Adipose tissue (tissue), 3 donors: Measurements from ENCODE around the gene RFX3. TPM values are rescaled to one million over a fixed set of nuclear protein-coding genes. Genes with fewer than 3 reads are reported as not detected.

Experiments used
- H3K27ac ChIP-seq: one replicate; pipeline ENCODE4 v1.5.1; 2013; ENCODE audit warnings: low read depth, low read length
- WGBS, 3 donors: extraction: QIAGEN DNeasy Blood & Tissue Kit; methylation state at CpG; one replicate each; pipeline ENCODE4 v1.1.7; 2013; 5-methylcytosine and 5-hydroxymethylcytosine counted together
- polyA plus RNA-seq, 3 donors: library from polyadenylated mRNA; stranded (reverse); fragments of 200-250 nt; gene quantifications; one replicate each; pipeline ENCODE4 v1.2.3, GENCODE V29; 2013
- donor health status: healthy with polysubstance abuse.
- donor health status: Bipolar disorder and iron deficiency.
- donor health status: healthy.

The RFX3 gene
- polyA plus RNA-seq, 3 donors, result 0.79 to 1.3 (median 1.0) TPM

DNA sequence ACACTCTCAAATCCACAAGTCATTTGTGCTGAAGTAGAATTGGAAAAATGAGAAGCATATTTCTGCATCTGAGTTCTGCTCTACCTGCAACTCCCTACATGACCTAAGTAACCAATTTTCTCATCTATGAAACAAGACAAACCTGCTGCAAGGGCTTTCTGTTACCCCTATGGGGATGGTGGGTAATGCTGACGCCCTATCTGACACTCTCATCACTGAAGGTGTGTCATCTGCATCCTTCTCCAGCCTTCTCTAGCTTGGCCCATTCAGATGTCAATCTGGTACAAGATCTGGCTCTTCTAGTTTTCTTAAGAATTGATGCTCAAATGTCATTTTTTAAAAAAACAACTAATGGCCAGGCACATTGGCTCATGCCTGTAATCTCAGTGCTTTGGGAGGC, 73.8 kb downstream of the RFX3 start:
- WGBS, 3 donors, result 90 to 96% (median 94%) methylated on average over 1 of the region's 1 CpG
- H3K27ac ChIP-seq, result no peak overlapping the region

DNA sequence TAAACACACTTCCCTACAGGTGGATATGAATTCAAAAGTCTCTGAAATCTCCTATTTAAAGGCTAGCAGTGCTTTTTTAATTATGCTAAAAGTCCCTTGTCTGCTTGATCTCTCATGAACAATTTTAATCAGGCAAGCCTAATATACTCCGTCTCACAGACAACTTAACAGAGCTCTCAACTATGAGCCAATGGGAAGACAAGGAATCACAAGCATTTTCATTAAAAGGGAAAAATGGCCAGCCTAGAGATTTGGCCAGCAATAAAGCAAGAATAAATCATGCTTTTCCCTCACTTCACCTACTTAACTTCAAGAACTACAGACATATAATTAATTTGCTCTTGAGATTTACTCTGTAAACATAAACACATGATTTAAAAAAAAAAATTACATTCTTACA, 78.0 kb downstream of the RFX3 start:
- no peak overlapping the region for H3K27ac ChIP-seq
- 46 to 57% (median 52%) methylated on average over 1 of the region's 1 CpG for WGBS, 3 donors

DNA sequence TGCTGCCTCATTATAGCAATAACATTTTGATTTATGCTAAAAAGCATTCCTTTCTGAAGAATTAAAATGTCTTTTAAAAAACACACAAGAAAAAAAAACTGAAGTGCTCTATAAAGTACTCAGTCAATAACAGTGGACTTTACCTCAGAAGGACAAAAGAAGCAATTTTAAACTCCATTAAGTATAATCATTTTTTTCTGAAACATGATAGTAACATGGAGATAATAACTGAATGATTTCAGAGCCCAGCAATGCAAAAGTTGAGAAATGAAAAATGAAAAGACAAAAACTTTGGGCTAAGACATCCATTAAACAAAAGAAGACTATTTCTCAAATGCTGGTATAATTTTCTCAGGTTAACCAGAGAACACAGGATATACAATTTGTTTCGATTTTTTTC, 78.7 kb downstream of the RFX3 start:
- WGBS, 3 donors, result 63 to 72% (median 70%) methylated on average over 1 of the region's 1 CpG
- H3K27ac ChIP-seq, result no peak overlapping the region

DNA sequence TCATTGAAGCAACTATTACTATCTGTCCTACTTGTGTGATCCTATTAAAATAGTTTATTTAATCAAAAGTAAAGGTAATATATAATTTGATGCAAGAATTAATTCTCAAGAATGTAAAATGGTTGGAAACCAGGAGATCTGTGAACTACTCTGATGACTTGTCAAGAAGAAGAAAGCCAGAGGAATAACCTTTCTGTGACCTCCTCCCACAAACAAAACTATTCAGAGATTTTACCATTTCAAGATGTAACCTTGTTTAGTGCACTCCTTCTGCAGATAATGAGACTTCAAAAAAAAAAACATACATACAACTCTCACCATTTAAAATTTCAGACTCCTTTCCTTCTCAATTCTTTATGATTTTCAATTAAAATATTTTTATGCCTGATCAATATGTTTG, 79.5 kb downstream of the RFX3 start:
- no peak overlapping the region for H3K27ac ChIP-seq

DNA sequence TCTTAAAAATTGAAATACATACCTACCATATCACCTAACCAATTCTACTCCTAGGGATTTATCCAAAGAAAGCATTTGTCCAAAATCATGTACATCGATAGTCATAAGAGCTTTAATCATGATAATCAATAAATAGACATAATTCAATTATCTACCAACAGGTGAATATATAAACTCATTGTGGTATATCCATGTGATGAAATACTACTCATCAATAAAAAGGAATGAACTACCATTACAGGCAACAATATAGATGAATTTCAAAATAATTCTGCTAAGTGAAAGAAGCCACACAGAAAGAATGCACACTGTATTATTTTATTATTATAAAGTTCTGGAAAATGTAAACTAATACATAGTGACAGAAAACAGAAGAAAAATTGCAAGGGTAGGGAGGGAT, 81.8 kb downstream of the RFX3 start:
- H3K27ac ChIP-seq, result no peak overlapping the region
- 95 to 98% (median 97%) methylated on average over 1 of the region's 1 CpG for WGBS, 3 donors

DNA sequence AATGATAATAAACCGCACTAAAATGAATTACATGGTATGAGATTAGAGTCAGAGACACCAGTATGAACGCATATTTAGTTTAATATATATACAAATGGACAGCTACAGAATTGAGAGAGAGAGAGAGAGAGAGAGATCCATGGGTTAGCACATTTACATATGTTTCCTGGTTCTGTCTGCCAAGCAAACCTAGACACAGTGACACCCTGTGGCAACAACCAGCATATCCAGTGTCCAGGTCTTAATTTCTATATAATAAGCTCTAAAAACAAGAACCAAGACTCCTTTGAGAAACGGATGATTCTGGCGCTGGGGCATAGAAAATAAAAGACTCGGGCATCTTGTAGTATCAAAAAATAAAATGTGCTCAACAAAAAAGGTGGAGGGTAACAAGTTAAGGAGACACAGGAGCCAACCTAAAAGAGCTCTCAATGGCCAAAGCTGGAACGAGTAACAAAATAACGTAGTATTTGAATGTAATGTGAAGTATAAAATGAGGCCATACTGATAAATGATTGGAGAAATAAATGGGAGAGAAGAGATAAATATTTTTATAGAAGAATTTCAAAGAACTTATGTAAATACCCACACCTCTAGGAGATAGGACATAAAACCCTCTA, 84.5 kb downstream of the RFX3 start:
- no peak overlapping the region for H3K27ac ChIP-seq
- 70 to 84% (median 77%) methylated on average over 7 of the region's 7 CpGs for WGBS, 3 donors

DNA sequence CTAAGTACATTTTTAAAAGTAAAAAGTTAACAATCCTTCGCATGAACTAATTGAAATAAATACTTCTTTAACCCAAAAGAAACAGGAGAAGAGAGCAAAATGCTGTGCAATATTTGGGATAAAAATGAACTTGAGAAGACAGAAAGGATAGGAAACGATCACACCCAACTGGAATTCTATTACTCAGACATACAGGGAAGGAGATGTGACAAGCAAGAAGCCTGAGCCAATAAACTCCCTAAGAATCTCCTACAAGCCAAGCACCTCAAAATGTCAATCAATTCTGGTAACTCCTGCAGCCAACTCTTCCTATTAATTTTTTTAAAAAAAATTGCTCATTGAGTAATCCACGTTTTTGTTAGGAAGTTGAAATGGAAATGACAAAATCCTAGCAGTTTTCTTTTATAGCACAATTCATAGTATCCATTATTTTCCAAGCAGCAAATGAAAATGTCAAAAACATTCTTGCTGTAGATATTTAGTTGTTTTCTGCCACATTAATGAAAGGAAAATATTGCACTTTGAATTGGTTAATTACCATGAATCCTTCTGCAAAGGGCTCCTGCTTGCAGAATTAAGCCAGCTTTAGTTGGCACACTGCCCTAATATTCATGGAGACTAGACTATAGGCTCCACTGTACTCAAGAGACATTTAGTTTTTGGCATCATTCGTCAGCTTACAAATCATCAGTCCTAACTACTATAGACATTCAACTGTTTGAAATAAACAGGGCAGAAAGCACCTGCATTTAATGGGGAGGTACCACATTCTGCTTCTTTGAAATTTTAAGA, 89.0 kb downstream of the RFX3 start:
- 49 to 81% (median 54%) methylated on average over 4 of the region's 4 CpGs for WGBS, 3 donors
- H3K27ac ChIP-seq, result no peak overlapping the region

DNA sequence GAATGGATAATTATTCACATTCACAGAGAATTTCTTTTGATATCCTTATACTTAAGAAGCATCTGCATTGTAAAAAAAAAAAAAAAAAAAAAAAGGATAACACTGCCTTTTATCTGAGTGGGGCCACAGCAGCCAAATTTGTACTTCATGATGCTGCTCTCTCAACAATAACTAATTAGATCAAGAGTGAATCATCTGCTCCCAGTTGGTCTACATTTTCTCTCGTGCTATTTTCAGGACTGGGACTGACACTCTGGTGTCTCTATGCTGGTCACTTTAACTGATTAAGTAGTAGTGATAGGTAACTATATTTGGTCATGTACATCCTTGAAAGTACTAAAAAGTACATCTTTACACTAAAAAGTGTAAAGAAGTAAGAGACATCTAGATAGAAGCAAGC, 90.1 kb downstream of the RFX3 start:
- H3K27ac ChIP-seq, result no peak overlapping the region
- 70 to 97% (median 80%) methylated on average over 1 of the region's 1 CpG for WGBS, 3 donors

DNA sequence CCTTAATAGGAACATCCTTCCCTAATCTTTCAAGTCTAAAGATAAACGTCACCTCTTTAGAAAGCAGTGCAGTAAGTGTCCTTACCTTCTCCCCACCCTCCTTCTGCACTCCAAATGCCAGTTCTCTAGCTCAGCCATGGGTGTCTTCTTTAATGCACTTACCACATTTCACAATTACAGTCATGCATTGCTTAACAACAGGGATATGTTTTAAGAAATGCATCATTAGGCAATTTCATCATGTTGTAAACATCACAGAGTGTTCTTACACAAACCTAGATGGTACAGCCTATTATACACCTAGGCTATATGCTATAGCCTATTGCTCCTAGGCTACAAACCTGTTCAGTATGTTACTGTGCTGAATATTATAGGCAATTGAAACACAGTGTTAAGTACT, 91.2 kb downstream of the RFX3 start:
- H3K27ac ChIP-seq, result no peak overlapping the region
- WGBS, 3 donors, result 52 to 84% (median 61%) methylated on average over 1 of the region's 1 CpG

DNA sequence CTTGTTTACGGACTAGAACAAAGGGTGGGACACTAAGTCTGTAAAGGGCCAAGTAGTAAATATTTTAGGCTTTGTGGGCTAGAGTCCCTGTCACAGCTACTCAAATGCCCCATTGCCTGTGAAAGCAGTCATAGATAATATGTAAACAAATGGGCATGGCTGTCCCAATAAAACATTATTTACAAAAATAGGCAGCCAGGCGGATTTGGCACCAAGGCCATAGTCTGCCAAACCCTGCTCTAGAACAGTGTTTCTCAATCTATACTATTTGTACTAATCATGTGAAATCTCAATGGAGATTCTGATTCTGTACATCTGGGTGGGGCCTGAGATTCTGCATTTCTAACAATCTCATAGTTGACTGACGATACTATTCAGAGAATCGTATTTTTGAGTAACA, 92.0 kb downstream of the RFX3 start:
- no peak overlapping the region for H3K27ac ChIP-seq
- WGBS, 3 donors, result 77 to 96% (median 96%) methylated on average over 4 of the region's 4 CpGs

DNA sequence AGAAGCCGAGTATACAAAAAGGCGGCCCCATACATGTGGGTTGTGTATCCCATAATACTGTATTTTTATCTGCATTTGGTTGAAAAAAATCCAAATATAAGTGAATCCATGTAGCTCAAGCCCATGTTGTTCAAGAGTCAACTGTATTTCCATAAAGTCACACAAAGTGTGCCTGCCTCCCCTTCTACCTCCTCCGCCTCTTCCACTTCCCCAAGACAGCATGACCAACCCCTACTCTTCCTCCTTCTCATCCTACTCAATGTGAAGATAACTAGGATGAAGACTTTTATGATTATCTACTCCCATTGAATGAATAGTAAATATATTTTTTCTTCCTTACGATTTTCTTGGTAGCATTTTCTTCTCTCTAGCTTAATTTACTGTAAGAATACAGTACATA, 92.7 kb downstream of the RFX3 start:
- H3K27ac ChIP-seq, result no peak overlapping the region
- WGBS, 3 donors, result 93 to 94% (median 93%) methylated on average over 4 of the region's 4 CpGs

DNA sequence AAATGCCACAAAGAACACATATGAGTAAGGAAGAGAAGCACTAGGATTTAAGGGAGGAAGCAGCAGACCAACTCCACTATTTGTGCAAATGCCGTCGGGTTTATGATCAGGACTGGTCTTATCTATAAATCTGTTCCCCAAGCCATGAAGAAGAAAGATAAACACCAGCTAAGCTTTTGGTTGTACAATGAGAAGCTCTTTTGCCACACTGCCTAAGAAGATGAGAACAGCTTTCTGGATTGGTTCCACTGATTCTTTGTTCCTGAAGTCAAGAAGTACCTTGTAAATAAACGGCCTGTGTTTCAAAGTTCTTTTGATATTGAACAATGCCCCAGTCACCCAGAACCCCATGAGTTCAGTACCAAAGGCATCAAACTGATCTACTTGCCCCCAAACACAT, 93.9 kb downstream of the RFX3 start:
- H3K27ac ChIP-seq, result no peak overlapping the region
- 78 to 94% (median 90%) methylated on average over 3 of the region's 3 CpGs for WGBS, 3 donors

DNA sequence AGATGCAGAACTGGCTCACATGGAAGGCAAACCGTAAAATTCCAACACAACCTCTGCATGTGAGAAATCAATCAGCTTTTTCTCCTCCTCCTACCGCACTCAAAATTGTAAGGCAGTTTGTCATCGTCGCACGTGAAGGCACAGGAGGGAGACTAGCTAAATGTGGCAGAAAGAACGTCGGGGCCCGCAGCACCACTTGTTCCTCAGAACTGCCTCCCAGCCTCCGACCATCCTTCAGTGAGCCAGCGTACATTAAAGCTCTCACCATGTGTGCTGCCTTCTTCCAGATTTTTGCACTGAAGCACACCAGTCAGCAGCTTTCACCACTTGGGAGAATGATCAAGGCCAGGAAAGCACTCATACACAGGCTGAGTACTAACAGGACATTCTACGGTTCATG, 105.9 kb downstream of the RFX3 start:
- no peak overlapping the region for H3K27ac ChIP-seq
- WGBS, 3 donors, result 93 to 96% (median 95%) methylated on average over 11 of the region's 11 CpGs

DNA sequence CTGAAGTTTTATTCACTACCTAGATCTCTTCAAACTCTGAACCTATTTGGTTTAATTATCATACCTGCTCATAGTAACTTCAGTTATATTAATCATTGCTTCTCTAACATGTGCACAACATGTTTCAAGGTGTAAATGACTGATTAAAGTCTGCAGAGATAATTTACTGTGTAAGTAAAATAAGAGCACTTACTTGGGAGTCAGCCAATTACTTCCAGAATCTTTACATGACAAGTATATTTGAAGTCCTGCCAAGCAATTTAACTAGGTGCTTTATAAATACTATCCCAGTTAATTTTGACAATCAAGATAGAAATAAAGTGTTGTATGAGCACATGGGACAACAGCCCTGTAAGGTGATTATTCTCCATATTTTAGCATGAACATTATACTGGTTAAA, 109.9 kb downstream of the RFX3 start:
- no peak overlapping the region for H3K27ac ChIP-seq

DNA sequence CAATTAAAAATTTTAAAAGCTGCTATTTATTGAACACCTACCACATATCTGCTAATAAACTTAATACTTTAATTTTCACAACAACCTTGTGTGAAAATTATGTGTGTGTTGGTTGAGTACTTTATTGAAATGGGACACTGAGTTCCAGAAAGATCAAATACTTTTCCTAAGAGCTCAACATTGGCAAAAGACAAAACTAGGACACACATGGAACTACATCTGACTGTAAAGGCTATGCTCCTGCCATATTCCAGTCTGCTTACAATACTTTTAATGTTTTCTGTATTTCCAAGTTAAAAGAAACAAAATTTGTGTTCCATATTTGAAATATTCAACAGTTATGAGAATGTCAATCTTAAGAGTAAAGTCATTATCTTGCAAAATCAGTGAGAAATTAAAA, 111.8 kb downstream of the RFX3 start:
- no peak overlapping the region for H3K27ac ChIP-seq

DNA sequence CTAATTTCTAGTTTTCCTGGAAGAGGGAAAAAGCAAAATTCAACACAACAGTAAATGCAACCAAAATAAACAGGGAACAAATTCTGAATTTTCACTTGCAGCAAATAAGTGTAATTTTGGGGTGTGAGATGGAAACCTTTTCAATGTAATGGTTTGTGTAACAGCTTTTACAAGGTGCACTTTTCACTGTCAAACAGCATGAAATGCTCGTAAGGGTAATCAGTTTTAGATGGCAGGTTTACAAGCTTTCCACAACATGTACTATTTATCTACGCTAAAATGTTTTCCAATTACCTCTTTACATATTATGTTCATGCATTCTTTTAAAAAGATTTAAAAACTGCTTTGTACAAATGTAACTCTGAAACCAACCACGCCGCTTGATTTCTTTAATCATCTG, 115.3 kb downstream of the RFX3 start:
- WGBS, 3 donors, result 88 to 98% (median 97%) methylated on average over 4 of the region's 4 CpGs
- H3K27ac ChIP-seq, result no peak overlapping the region

DNA sequence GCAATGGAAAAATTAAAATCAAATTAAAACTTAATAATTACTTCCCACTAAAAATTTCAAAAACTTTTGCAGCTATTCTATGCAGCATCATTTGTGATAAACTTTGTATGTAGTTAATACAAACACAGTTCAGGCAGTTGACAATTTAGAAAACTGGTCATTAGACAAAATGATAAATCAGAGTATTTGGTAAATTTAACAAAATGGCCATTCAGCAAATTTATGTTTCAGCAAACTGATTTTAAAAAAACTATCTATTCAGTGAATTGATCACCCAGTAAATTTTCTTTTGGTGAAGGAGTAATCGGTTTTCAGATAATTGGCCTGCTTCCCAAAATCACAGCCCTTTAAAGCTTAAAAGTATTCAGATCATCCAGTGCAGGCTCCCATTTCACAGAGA, 116.3 kb downstream of the RFX3 start:
- WGBS, 3 donors, result 92 to 95% (median 92%) methylated on average over 1 of the region's 1 CpG

DNA sequence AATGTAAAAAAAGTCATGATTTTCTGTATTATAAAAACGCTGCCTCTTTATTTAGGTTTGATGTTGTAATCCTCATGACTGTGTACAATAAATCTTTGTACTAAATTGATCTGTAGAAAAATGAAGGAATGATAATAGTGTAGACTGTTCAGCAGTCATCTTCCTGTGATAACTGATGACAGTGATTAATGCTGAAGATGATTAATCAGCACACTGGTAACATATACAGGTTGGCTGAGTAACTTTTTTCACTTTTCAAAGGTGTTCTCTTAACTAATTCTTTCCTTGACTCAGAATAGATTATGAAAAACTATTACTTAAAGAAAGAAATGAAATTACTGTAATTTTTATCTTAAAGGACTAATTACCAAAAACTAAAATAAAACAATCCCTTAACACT, 122.5 kb downstream of the RFX3 start:
- no peak overlapping the region for H3K27ac ChIP-seq
- WGBS, 3 donors, result 60 to 77% (median 71%) methylated on average over 1 of the region's 1 CpG

More for the DNA sequence above, 116.3 kb downstream of the RFX3 start:
- H3K27ac ChIP-seq, result no peak overlapping the region

DNA sequence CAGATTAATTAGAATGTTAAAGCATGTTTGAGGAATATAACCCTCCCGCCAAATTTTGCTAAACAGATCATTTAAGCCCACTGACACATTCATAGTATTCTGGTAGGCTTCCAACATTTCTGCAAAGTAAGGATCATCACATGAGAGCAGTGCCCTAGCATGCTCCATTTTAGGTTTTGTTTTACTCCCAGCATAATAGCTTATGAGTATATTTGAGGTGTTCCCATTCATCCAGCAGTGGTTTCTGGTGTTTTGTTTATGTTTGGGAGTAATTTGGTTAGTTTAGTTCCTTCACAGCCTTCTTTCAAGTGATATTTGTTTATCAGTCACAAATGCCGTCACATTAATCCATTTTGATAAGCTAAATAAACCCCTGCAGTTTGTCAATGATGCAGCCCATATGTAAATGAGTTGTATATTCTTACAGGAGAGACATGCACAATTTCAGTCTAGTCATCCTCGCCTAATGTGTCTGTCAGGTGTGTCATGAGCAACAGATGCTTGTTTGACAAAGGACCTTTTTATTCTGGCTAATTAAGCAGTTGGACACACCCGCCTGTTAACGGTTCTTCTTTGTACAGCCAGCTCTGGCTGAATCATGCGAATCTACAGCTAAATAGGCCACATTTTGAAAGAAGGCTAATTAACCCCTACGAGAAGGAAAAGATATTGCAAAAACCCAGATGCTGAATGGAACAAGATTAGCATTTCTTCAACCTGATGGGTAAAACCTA, 124.4 kb downstream of the RFX3 start:
- H3K27ac ChIP-seq, result no peak overlapping the region
- 76 to 90% (median 81%) methylated on average over 7 of the region's 7 CpGs for WGBS, 3 donors

DNA sequence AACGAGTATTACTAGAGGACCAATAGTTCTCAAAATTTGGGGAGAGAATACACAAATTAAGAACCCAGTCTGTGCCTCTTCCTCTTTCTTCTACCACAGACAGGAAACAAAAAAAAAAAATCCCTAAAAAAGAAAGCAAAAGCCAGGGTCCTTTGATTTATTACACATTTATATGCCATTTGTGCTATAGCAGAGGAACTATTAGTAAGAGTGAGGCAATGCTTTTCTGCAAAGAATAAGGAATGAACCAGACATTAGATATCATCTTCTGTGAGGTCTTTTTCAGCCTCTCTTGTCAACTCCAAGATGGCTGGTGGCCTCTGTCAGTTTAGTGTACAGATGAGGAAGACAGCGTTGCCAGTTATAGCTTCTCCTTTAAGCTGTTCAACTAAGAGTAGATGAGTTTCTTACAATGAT, 127.6 kb downstream of the RFX3 start:
- no peak overlapping the region for H3K27ac ChIP-seq
- WGBS, 3 donors, result 56 to 90% (median 59%) methylated on average over 2 of the region's 2 CpGs
